Fibroblast of skin of left quadriceps (primary cell): ENCODE data around the gene C4A.
"Not testable (repeated sequence)": the region's sequence is repeated elsewhere in the genome, so short reads cannot be mapped to it uniquely, and the experiment has no call there.

ENCODE experiments used
- DNase-seq, 2 experiments: peaks; one replicate each; pipeline ENCODE4 v3.0.0-alpha.2; 2013; ENCODE audit warnings: low read depth in 2 of 2

The C4A gene

GRCh38 chr6:32028631-32029030 lies 46.8 kb downstream of the C4A start:
- not testable (repeated sequence) for DNase-seq

GRCh38 chr6:32029553-32029952 lies 47.7 kb downstream of the C4A start:
- not testable (repeated sequence) for DNase-seq

GRCh38 chr6:32035283-32036013 lies 53.6 kb downstream of the C4A start:
- DNase-seq: not testable (repeated sequence)

- not testable (repeated sequence) for DNase-seq
Observed at GRCh38 chr6:32037136-32037535, 55.3 kb downstream of the C4A start.

GRCh38 chr6:32037598-32038524 lies 56.0 kb downstream of the C4A start, which contains the start of gene CYP21A2:
TSS of gene CYP21A2 (plus strand) at chr6:32038415. CDS start at chr6:32038423, 8 bp downstream.
- DNase-seq: not testable (repeated sequence)

- DNase-seq: not testable (repeated sequence)
Observed at GRCh38 chr6:32038878-32039277, 57.0 kb downstream of the C4A start.

GRCh38 chr6:32039321-32040274 lies 57.7 kb downstream of the C4A start:
- DNase-seq: not testable (repeated sequence)

GRCh38 chr6:32040299-32041049 lies 58.6 kb downstream of the C4A start:
- not testable (repeated sequence) for DNase-seq

- DNase-seq: not testable (repeated sequence)
Observed at GRCh38 chr6:32041050-32041321, 59.1 kb downstream of the C4A start.

- not testable (repeated sequence) for DNase-seq
Observed at GRCh38 chr6:32041385-32041784, 59.5 kb downstream of the C4A start.

GRCh38 chr6:32042276-32042675 lies 60.4 kb downstream of the C4A start:
- DNase-seq: not testable (repeated sequence)

- DNase-seq: not testable (repeated sequence)
Observed at GRCh38 chr6:32043589-32044380, 61.9 kb downstream of the C4A start.

GRCh38 chr6:32044916-32045315 lies 63.1 kb downstream of the C4A start:
- DNase-seq: not testable (repeated sequence)

- DNase-seq: no peak
Observed at GRCh38 chr6:32045811-32046449, 64.1 kb downstream of the C4A start.

- DNase-seq: no peak
Observed at GRCh38 chr6:32046450-32047083, 64.7 kb downstream of the C4A start.

- no peak for DNase-seq
Observed at GRCh38 chr6:32047084-32047478, 65.2 kb downstream of the C4A start.

GRCh38 chr6:32047539-32047854 lies 65.6 kb downstream of the C4A start:
- DNase-seq: no peak

GRCh38 chr6:32047855-32048766 lies 66.3 kb downstream of the C4A start:
- DNase-seq: no peak
